D341Med (cell line): ENCODE data around the gene FGF3.
"Not testable (repeated sequence)": the region's sequence is repeated elsewhere in the genome, so short reads cannot be mapped to it uniquely, and the experiment has no call there.

Source experiments
- DNase-seq: peaks from one replicate; pipeline ENCODE4 v3.0.0; 2012; ENCODE audit warnings: low spot score

The FGF3 gene

DNA sequence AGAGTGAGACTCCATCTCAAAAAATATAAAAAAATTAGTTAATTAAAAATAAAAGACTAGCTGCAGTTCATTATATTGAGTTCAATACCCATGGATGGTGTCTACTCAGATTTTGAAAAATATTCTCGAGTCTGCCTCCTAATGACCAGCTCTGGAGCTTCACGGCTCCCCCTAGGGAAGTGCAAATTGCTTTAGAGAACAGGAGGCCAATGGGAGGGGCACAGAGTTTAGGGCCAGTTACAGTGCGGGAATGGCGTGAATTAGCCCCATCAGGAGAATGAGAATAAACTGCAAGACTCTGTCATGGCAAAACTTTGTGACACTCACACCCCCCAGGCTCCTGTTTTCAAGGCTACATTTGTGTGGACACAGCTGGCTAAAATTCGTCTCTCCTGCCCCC, 48.7 kb downstream of the FGF3 start:
- no peak for DNase-seq

DNA sequence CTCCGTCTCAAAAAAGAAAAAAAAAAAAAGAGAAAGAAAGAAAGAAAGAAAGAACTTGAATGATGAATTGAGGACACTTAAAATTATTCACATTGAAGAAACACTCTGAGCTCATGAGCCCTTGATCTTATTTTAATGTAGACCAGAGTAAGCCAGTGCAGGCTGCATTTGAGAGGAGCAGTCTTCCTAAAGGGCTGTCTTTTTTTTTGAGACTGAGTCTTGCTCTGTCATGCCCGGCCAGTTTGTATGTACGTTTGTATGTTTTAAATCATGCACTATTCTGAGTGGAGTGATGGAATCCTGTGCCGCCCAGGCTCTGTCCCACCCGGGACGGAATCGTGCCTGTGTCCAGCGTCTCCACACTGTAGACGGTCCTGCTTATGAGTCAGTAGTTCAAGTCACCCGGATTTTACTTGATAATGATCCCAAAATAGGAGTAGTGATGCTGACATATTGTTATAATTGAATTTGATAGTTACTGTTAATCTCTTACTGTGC, 53.7 kb downstream of the FGF3 start:
- no peak for DNase-seq

- not testable (repeated sequence) for DNase-seq
Measured at GRCh38 chr11:69764918-69765317, 54.3 kb downstream of the FGF3 start.

DNA sequence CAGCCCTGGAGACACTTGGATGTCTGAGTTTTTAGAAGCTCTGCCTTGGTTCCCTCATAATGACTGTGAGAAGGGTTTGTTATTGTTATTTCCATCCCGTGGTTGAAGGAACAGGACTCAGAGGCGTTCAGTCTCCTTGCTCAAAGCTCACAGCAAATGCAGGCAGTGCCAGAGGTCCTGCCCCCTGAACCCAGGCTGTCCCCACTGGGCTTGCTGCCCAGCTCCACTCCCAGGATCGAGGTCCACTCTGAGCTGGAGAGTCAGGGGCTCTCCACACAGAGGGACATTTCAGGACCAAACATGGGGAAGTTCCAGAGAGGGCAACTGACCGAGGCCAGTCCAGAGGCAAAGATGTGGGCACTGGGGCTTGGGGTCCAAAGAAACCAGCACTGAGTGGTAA, 58.9 kb downstream of the FGF3 start:
- DNase-seq: no peak
